ENCODE results near the gene RBM47.

Gene RBM47

GRCh38 chr4:40586729-40587128, 42.9 kb downstream of the RBM47 start:
- DNase-seq (ENCODE audit: low spot score), result no peak

- peak; percentile 28 for DNase-seq (ENCODE audit: low spot score)
Observed at GRCh38 chr4:40586034-40586433, 43.6 kb downstream of the RBM47 start.

- no peak for DNase-seq (ENCODE audit: low spot score)
Observed at GRCh38 chr4:40585201-40585799, 44.4 kb downstream of the RBM47 start.

GRCh38 chr4:40584517-40585141, 45.0 kb downstream of the RBM47 start:
- DNase-seq (ENCODE audit: low spot score), result no peak

- DNase-seq (ENCODE audit: low spot score), result peak; percentile 94
Observed at GRCh38 chr4:40583850-40584439, 45.7 kb downstream of the RBM47 start.

- DNase-seq (ENCODE audit: low spot score), result no peak
Observed at GRCh38 chr4:40582413-40582812, 47.3 kb downstream of the RBM47 start.

GRCh38 chr4:40581254-40582140, 48.2 kb downstream of the RBM47 start:
- DNase-seq (ENCODE audit: low spot score), result no peak

- DNase-seq (ENCODE audit: low spot score), result peak; percentile 95
Observed at GRCh38 chr4:40579983-40580382, 49.7 kb downstream of the RBM47 start.

GRCh38 chr4:40577588-40578253, 51.9 kb downstream of the RBM47 start:
- DNase-seq (ENCODE audit: low spot score), result no peak

GRCh38 chr4:40576651-40577480, 52.8 kb downstream of the RBM47 start:
- peak; percentile 100 for DNase-seq (ENCODE audit: low spot score)

GRCh38 chr4:40575846-40576245, 53.8 kb downstream of the RBM47 start:
- DNase-seq (ENCODE audit: low spot score), result no peak

GRCh38 chr4:40573593-40574311, 55.9 kb downstream of the RBM47 start:
- no peak for DNase-seq (ENCODE audit: low spot score)

- DNase-seq (ENCODE audit: low spot score), result no peak
Observed at GRCh38 chr4:40572692-40573310, 56.9 kb downstream of the RBM47 start.

- DNase-seq (ENCODE audit: low spot score), result no peak
Observed at GRCh38 chr4:40571208-40571607, 58.5 kb downstream of the RBM47 start.

GRCh38 chr4:40570348-40571077, 59.2 kb downstream of the RBM47 start:
- DNase-seq (ENCODE audit: low spot score), result no peak

- DNase-seq (ENCODE audit: low spot score), result no peak
Observed at GRCh38 chr4:40564815-40565483, 64.7 kb downstream of the RBM47 start.

GRCh38 chr4:40564004-40564403, 65.7 kb downstream of the RBM47 start:
- DNase-seq (ENCODE audit: low spot score), result peak; percentile 86

- DNase-seq (ENCODE audit: low spot score), result no peak
Observed at GRCh38 chr4:40563401-40563800, 66.3 kb downstream of the RBM47 start.

- no peak for DNase-seq (ENCODE audit: low spot score)
Observed at GRCh38 chr4:40562681-40563080, 67.0 kb downstream of the RBM47 start.

All from kidney tubule cell (primary cell).